OCI-LY1 (cell line): ENCODE data around the gene SLC39A11.

Experiments used
- CTCF ChIP-seq: fragments of 200-600 bp; sonication (generic), shearing (Covaris generic); IDR thresholded peaks from 2 replicates; pipeline ENCODE4 v1.5.1; 2017; ENCODE audit warnings: mild to moderate bottlenecking, antibody characterized with exemption, low read length, moderate library complexity, mixed read lengths
- EZH2 ChIP-seq: fragments of 200-600 bp; sonication (generic), shearing (Covaris generic); IDR thresholded peaks from 2 replicates; pipeline ENCODE4 v1.8.0; 2017; ENCODE audit warnings: borderline replicate concordance, mixed run types, mild to moderate bottlenecking, antibody characterized with exemption, low read length, moderate library complexity, mixed read lengths

- no peak for TF ChIP-seq EZH2
- no peak for TF ChIP-seq CTCF
Observed at GRCh38 chr17:72942579-72942978, 149.9 kb downstream of the SLC39A11 start.
